Gastrocnemius medialis (tissue), 4 donors: ENCODE measurements around the gene MRPS22. TPM values are rescaled to one million over a fixed set of nuclear protein-coding genes. Genes with fewer than 3 reads are reported as not detected.

ENCODE experiments used
- ATAC-seq, 2 donors: fragments of 150-250 bp; one replicate each; pipeline ENCODE4 v1.9.1; 2016
- DNase-seq, 2 donors: peaks; one replicate each; pipeline ENCODE4 v3.0.0-alpha.2; 2019
- H3K27ac ChIP-seq, 4 donors: fragments of 200-600 bp; sonication (generic); 1 replicate in 1 of 4; 2 replicates in 3 of 4; pipeline ENCODE4 v1.5.1; 2016 to 2018; ENCODE audit warnings: mild to moderate bottlenecking in 2 of 4, moderate library complexity in 1 of 4
- H3K27me3 ChIP-seq, 3 donors: fragments of 200-600 bp; sonication (generic) in 2 of 3; 1 replicate in 1 of 3; 2 replicates in 2 of 3; pipeline versions ENCODE4 v1.5.1 to v1.6.0; 2016 to 2019; ENCODE audit warnings: mild to moderate bottlenecking in 1 of 3, moderate library complexity in 1 of 3
- H3K36me3 ChIP-seq, 2 donors: fragments of 200-600 bp; sonication (generic) in 1 of 2; one replicate each; pipeline ENCODE4 v1.5.1; 2017 to 2018
- H3K4me1 ChIP-seq, 2 donors: fragments of 200-600 bp; sonication (generic) in 1 of 2; one replicate each; pipeline ENCODE4 v1.5.1; 2016 to 2017; ENCODE audit warnings: mild to moderate bottlenecking in 2 of 2
- H3K4me3 ChIP-seq, 4 donors: fragments of 200-600 bp; sonication (generic) in 3 of 4; 1 replicate in 1 of 4; 2 replicates in 3 of 4; pipeline ENCODE4 v1.5.1; 2016 to 2019; ENCODE audit warnings: mild to moderate bottlenecking in 2 of 4
- H3K9me3 ChIP-seq, 3 donors: fragments of 200-600 bp; sonication (generic) in 2 of 3; 1 replicate in 1 of 3; 2 replicates in 2 of 3; pipeline ENCODE4 v1.5.1; 2016 to 2019
- POLR2A ChIP-seq, 2 donors: fragments of 450-650 bp; IDR thresholded peaks; one replicate each; pipeline ENCODE4 v1.6.1; 2017; ENCODE audit warnings: antibody characterized with exemption in 2 of 2, mild to moderate bottlenecking in 2 of 2, moderate library complexity in 2 of 2
- in situ Hi-C, 4 donors: fragments of 200-750 bp; cut with MboI; loops; one replicate each; pipeline versions ENCODE4 v1.15.0 to v1.8.0; 2017; ENCODE audit warnings: low sequenced_read_pairs in 4 of 4
- intact Hi-C: fragments of 100-400 bp; cut with DNase I; formaldehyde crosslinking; loops from one replicate; pipeline ENCODE4 v1.15.1; 2023; ENCODE audit warnings: low total_unique reads
- total RNA-seq, 4 donors: library from RNA; depleted of rRNA; stranded (reverse); fragments of >200 nt; gene quantifications; one replicate each; pipeline versions ENCODE4 v1.1.0 to v1.2.3, GENCODE V29; 2016
- TF ChIP-seq, protein P1 (sequence below), 5 experiments: fragments of 450-650 bp in 3 of 5; fragments of 200-600 bp in 2 of 5; sonication (generic) in 2 of 5; IDR thresholded peaks in 4 of 5; conservative IDR thresholded peaks in 1 of 5; 1 replicate in 4 of 5; 2 replicates in 1 of 5; pipeline ENCODE4 v1.5.1; 2016 to 2019; ENCODE audit warnings: antibody characterized with exemption in 5 of 5, mild to moderate bottlenecking in 3 of 5, moderate library complexity in 3 of 5

Gene MRPS22
- total RNA-seq, 4 donors from 2014 or later = 96.4 to 140 (median 116) TPM

DNA sequence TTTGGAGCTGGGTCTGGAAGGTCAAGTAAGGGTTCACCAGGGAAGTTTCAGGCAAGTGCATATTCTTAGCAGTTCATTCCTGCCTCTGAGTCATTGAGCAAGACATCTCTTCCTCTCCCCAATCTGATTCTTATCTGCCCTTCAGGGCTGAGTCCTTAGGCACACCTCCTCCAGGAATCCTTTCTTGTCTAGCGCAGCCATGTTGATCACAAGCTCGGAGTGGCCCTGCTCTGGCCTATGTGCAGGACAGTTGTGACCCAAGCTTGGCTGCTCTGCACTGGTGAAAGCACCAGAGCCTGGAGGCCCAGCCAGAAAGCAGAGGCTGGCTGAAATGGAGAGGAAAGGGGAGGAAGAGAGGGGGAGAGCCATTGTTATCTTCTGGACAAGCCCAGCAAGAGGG, 30.9 kb upstream of the MRPS22 start:
- intact Hi-C loops (no loop called here), in situ Hi-C loops (loop anchor here in 2 of 4 donors (25.0 kb wide), 2 partner anchors 201 to 376 kb away; partner anchors contain the start of genes FOXL2 (in 1 of the 2) and FOXL2NB (in 1 of the 2))
- Histone ChIP-seq H3K4me3 (no peak overlapping the region), H3K36me3 (no peaks in the 10 kb centered on the region), H3K27me3 (peaks cover 0 to 2% (median 0%) of the 10 kb centered on the region in 3 donors), H3K27ac (no peak overlapping the region), H3K4me1 (no peaks in the 10 kb centered on the region), H3K9me3 (no peaks in the 10 kb centered on the region)
- DNase-seq = no peak
- ATAC-seq = no peak
- no peak for TF ChIP-seq POLR2A (IDR thresholded peaks at IDR 0.05)
- TF ChIP-seq, protein P1, sequence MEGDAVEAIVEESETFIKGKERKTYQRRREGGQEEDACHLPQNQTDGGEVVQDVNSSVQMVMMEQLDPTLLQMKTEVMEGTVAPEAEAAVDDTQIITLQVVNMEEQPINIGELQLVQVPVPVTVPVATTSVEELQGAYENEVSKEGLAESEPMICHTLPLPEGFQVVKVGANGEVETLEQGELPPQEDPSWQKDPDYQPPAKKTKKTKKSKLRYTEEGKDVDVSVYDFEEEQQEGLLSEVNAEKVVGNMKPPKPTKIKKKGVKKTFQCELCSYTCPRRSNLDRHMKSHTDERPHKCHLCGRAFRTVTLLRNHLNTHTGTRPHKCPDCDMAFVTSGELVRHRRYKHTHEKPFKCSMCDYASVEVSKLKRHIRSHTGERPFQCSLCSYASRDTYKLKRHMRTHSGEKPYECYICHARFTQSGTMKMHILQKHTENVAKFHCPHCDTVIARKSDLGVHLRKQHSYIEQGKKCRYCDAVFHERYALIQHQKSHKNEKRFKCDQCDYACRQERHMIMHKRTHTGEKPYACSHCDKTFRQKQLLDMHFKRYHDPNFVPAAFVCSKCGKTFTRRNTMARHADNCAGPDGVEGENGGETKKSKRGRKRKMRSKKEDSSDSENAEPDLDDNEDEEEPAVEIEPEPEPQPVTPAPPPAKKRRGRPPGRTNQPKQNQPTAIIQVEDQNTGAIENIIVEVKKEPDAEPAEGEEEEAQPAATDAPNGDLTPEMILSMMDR (IDR thresholded peaks at IDR 0.05 in 4 of 5, conservative IDR thresholded peaks at IDR 0.05 in 1 of 5) = no peak

DNA sequence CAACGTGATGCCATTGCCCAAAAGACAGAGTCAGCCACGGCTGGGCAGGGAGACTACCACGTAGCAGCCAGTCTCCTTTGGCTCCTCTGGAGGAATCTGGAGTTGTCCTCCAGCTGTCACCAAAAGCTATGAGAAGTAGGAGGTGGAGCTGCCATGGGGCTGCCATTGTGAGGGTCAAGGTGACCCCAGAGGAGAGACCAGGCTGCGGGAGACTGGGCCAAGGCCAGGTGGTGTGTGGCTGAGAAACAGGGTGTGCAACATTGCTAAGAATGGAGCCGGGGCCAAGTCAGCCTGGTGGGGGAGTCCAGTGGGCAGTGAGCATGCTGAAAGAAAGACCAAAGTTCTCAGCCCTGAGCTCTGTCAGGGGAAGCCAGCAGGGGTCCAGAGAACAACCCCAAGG, 29.9 kb upstream of the MRPS22 start:
- TF ChIP-seq, protein P1 (IDR thresholded peaks at IDR 0.05 in 4 of 5, conservative IDR thresholded peaks at IDR 0.05 in 1 of 5) = no peak
- TF ChIP-seq POLR2A (IDR thresholded peaks at IDR 0.05) = no peak
- in situ Hi-C loops (loop anchor here in 2 of 4 donors (25.0 kb wide), 2 partner anchors 202 to 377 kb away; partner anchors contain the start of genes FOXL2 (in 1 of the 2) and FOXL2NB (in 1 of the 2)), intact Hi-C loops (no loop called here)
- no peak overlapping the region for H3K27ac ChIP-seq
- no peak for DNase-seq
- H3K4me1 ChIP-seq = no peaks in the 10 kb centered on the region
- H3K36me3 ChIP-seq = no peaks in the 10 kb centered on the region
- H3K4me3 ChIP-seq = no peak overlapping the region
- peaks cover 0 to 2% (median 0%) of the 10 kb centered on the region in 3 donors for H3K27me3 ChIP-seq
- H3K9me3 ChIP-seq = no peaks in the 10 kb centered on the region
- ATAC-seq = no peak

DNA sequence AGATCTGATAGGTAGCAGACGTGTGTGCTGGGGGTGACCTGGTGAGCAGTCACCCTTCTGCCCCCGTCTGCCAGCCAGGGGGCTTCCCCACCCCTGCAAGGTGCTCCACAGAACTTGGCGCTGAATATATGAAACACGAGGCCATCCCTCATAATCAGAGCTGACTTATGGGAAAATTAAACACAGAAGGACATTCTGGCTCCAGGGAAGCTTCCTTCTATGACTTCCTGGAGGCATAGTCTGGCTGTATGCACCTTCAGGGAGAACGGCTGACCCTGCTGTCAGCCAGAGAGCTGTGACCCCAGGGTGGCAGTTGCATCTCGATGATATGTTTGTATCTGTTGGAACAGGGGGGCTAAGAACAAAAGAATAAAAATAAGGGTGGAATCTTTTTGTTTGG, 26.6 kb upstream of the MRPS22 start:
- Histone ChIP-seq H3K4me3 (no peak overlapping the region), H3K36me3 (no peaks in the 10 kb centered on the region), H3K4me1 (no peaks in the 10 kb centered on the region), H3K9me3 (no peaks in the 10 kb centered on the region), H3K27me3 (peaks cover 0 to 2% (median 0%) of the 10 kb centered on the region in 3 donors), H3K27ac (no peak overlapping the region)
- ATAC-seq (no peak), DNase-seq (no peak)
- in situ Hi-C loops = loop anchor here in 2 of 4 donors (25.0 kb wide), 2 partner anchors 205 to 380 kb away; partner anchors contain the start of genes FOXL2 (in 1 of the 2) and FOXL2NB (in 1 of the 2)
- intact Hi-C loops = no loop called here
- TF ChIP-seq POLR2A (IDR thresholded peaks at IDR 0.05) = no peak
- TF ChIP-seq, protein P1 (IDR thresholded peaks at IDR 0.05 in 4 of 5, conservative IDR thresholded peaks at IDR 0.05 in 1 of 5) = no peak

DNA sequence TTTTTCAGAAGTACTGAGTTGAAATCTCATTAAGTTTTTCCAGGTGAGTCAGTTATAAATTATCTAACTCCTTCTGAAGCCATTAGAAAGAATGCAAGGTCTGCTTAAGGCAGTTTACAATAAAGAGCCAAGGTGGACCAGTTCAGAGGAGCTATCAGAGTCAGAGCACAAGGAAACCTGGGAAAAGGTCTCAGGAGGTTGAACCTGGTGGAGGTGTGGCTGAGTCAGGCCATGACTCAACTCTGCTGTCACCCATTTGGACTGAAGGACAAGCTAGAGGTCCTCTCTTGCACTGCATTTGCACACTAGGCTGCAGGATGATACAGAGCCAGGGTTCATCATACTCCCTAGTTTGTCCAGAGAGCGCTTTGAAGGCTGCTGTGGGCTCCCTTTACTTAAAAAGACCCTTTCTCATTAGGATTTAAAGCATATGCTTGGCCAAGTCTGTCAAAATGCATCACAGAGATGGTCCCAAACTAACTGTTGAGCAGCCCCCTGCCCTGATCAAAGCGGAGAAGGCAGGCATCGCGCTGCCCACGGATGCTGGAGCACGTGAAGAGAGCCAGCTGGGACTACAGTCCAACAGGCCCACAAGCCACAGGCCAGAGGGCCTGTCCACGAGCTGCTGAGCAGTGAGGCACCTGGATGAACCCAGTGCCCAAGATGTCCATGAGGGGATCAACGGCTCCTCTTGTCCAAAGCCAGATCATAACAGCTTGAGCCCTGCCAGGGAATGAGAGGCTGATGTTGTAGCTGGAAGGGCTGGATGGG, 26.0 kb upstream of the MRPS22 start:
- TF ChIP-seq, protein P1 (IDR thresholded peaks at IDR 0.05 in 4 of 5, conservative IDR thresholded peaks at IDR 0.05 in 1 of 5) = no peak
- TF ChIP-seq POLR2A (IDR thresholded peaks at IDR 0.05) = no peak
- Histone ChIP-seq H3K27me3 (peaks cover 0 to 2% (median 0%) of the 10 kb centered on the region in 3 donors), H3K9me3 (no peaks in the 10 kb centered on the region), H3K36me3 (no peaks in the 10 kb centered on the region), H3K4me1 (no peaks in the 10 kb centered on the region), H3K4me3 (no peak overlapping the region), H3K27ac (no peak overlapping the region)
- in situ Hi-C loops (loop anchor here in 2 of 4 donors (25.0 kb wide), 2 partner anchors 206 to 381 kb away; partner anchors contain the start of genes FOXL2 (in 1 of the 2) and FOXL2NB (in 1 of the 2)), intact Hi-C loops (no loop called here)
- no peak for ATAC-seq
- DNase-seq = no peak
